H1 (cell line): ENCODE results near the gene TEX48. TPM values are rescaled to one million over a fixed set of nuclear protein-coding genes. Genes with fewer than 3 reads are reported as not detected.

Source experiments
- CTCF ChIA-PET: fragments of 300-600 bp; sonication (Branson Sonifier 250); formaldehyde crosslinking; loops from one replicate; lab custom pipeline; 2021; ENCODE audit not compliant: partially characterized antibody; lab: Charles Lee
- POLR2A ChIA-PET: fragments of 300-600 bp; sonication (Branson Sonifier 250); formaldehyde crosslinking; loops from one replicate; lab custom pipeline; 2021; ENCODE audit warnings: inconsistent platforms; ENCODE audit not compliant: partially characterized antibody; lab: Charles Lee
- DNase-seq, 2 experiments: peaks; one replicate each; pipeline versions ENCODE4 v3.0.0 to v3.0.0-alpha.2; 2010 to 2022; ENCODE audit warnings: low spot score in 2 of 2, low read depth in 1 of 2, mixed read lengths in 1 of 2
- FAIRE-seq: peaks from 2 replicates; lab custom pipeline; 2011; peaks lifted over from hg19 to GRCh38; lab: Jason Lieb, UNC
- H2AFZ ChIP-seq: 2 replicates; pipeline ENCODE4 v1.8.1; 2012; ENCODE audit warnings: low read length, inconsistent platforms
- H2AK5ac ChIP-seq: 2 replicates; pipeline ENCODE4 v1.6.1; 2013; ENCODE audit warnings: low read depth, low read length
- H2BK120ac ChIP-seq: replicated peaks from 2 replicates; pipeline ENCODE3; 2013; ENCODE audit warnings: low read depth, low read length, inconsistent platforms
- H2BK12ac ChIP-seq: 2 replicates; pipeline ENCODE4 v1.6.1; 2013; ENCODE audit warnings: low read depth, low read length
- H2BK15ac ChIP-seq: 2 replicates; pipeline ENCODE4 v1.6.1; 2013; ENCODE audit warnings: low read length
- H2BK20ac ChIP-seq: 2 replicates; pipeline ENCODE4 v1.6.1; 2013; ENCODE audit warnings: low read length
- H2BK5ac ChIP-seq: 2 replicates; pipeline ENCODE4 v1.6.1; 2013; ENCODE audit warnings: low read depth, low read length
- H3K14ac ChIP-seq: 2 replicates; pipeline ENCODE4 v1.6.1; 2013; ENCODE audit warnings: inconsistent platforms; ENCODE audit not compliant: insufficient read length
- H3K18ac ChIP-seq: 2 replicates; pipeline ENCODE4 v1.6.1; 2013; ENCODE audit warnings: low read length; ENCODE audit errors: extremely low read depth
- H3K23ac ChIP-seq: 2 replicates; pipeline ENCODE4 v1.6.1; 2013; ENCODE audit warnings: inconsistent platforms; ENCODE audit not compliant: insufficient read length
- H3K23me2 ChIP-seq: 2 replicates; pipeline ENCODE4 v1.6.1; 2013; ENCODE audit warnings: low read depth, low read length
- H3K27ac ChIP-seq: 2 replicates; pipeline ENCODE4 v1.6.1; 2011; ENCODE audit warnings: low read depth, low read length, inconsistent platforms
- H3K27me3 ChIP-seq, 4 experiments: replicated peaks in 1 of 4; 1 replicate in 1 of 4; 2 replicates in 3 of 4; pipeline versions ENCODE4 v1.6.1 to v1.8.1; 2011 to 2013; ENCODE audit warnings: low read length in 3 of 4, mild to moderate bottlenecking in 3 of 4, inconsistent platforms in 2 of 4, mixed read lengths in 2 of 4, moderate library complexity in 1 of 4; ENCODE audit not compliant: control insufficient read depth in 3 of 4, insufficient read depth in 3 of 4; ENCODE audit errors: extremely low read depth in 1 of 4
- H3K36me3 ChIP-seq, 4 experiments: 2 replicates each; pipeline versions ENCODE4 v1.6.1 to v1.8.1; 2011 to 2013; ENCODE audit warnings: mild to moderate bottlenecking in 4 of 4, low read length in 3 of 4, moderate library complexity in 2 of 4, control low read depth in 1 of 4, inconsistent platforms in 1 of 4; ENCODE audit not compliant: insufficient read depth in 4 of 4, control insufficient read depth in 2 of 4
- H3K4ac ChIP-seq: replicated peaks from 2 replicates; pipeline ENCODE3; 2013; ENCODE audit warnings: low read length, low read depth, mixed read lengths, inconsistent platforms; ENCODE audit not compliant: insufficient read length
- H3K4me1 ChIP-seq, 4 experiments: replicated peaks in 1 of 4; 1 replicate in 1 of 4; 2 replicates in 3 of 4; pipeline versions ENCODE4 v1.6.1 to v1.8.1; 2011 to 2013; ENCODE audit warnings: low read length in 3 of 4, inconsistent platforms in 2 of 4, mixed read lengths in 1 of 4; ENCODE audit not compliant: insufficient read depth in 4 of 4, control insufficient read depth in 3 of 4
- H3K4me2 ChIP-seq, 2 experiments: 2 replicates each; pipeline versions ENCODE4 v1.6.1 to v1.8.1; 2011 to 2013; ENCODE audit warnings: low read depth in 2 of 2, low read length in 2 of 2, control low read depth in 1 of 2, inconsistent platforms in 1 of 2, mild to moderate bottlenecking in 1 of 2; ENCODE audit not compliant: insufficient read depth in 1 of 2
- H3K4me3 ChIP-seq, 4 experiments: fragments of 200-600, 300-600 bp in 1 of 4; sonication (generic), shearing (Covaris generic), sonication (Bioruptor Twin) in 1 of 4; 2 replicates each; pipeline versions ENCODE4 v1.5.1 to v1.8.1; 2011 to 2016; ENCODE audit warnings: low read length in 4 of 4, low read depth in 3 of 4, control low read depth in 2 of 4, inconsistent platforms in 2 of 4, mild to moderate bottlenecking in 2 of 4, mixed read lengths in 1 of 4, moderate library complexity in 1 of 4; ENCODE audit not compliant: insufficient read depth in 2 of 4; ENCODE audit errors: extremely low read depth in 1 of 4
- H3K56ac ChIP-seq: replicated peaks from 2 replicates; pipeline ENCODE3; 2013; ENCODE audit warnings: low read depth, mild to moderate bottlenecking, mixed read lengths, low read length, inconsistent platforms; ENCODE audit not compliant: insufficient read length
- H3K79me1 ChIP-seq: 2 replicates; pipeline ENCODE4 v1.6.1; 2013; ENCODE audit warnings: low read depth, low read length, control low read depth
- H3K79me2 ChIP-seq, 2 experiments: 2 replicates each; pipeline versions ENCODE4 v1.6.1 to v1.8.1; 2012 to 2013; ENCODE audit warnings: low read length in 2 of 2, mild to moderate bottlenecking in 2 of 2, inconsistent platforms in 1 of 2; ENCODE audit not compliant: insufficient read depth in 2 of 2, control insufficient read depth in 1 of 2
- H3K9ac ChIP-seq, 4 experiments: replicated peaks in 1 of 4; 1 replicate in 1 of 4; 2 replicates in 3 of 4; pipeline versions ENCODE4 v1.6.1 to v1.8.1; 2011 to 2013; ENCODE audit warnings: low read depth in 3 of 4, low read length in 3 of 4, control low read depth in 2 of 4, mild to moderate bottlenecking in 2 of 4, moderate library complexity in 2 of 4, inconsistent platforms in 1 of 4; ENCODE audit errors: extremely low read depth in 1 of 4
- H3K9me3 ChIP-seq, 2 experiments: 2 replicates each; pipeline versions ENCODE4 v1.6.1 to v1.8.1; 2012 to 2013; ENCODE audit warnings: mild to moderate bottlenecking in 2 of 2, moderate library complexity in 2 of 2, control low read depth in 1 of 2, inconsistent platforms in 1 of 2, low read depth in 1 of 2, low read length in 1 of 2, mixed read lengths in 1 of 2; ENCODE audit not compliant: insufficient read depth in 2 of 2
- H4K20me1 ChIP-seq, 2 experiments: replicated peaks in 1 of 2; 2 replicates each; pipeline versions ENCODE3 to v1.8.1; 2011 to 2013; ENCODE audit warnings: inconsistent platforms in 2 of 2, low read length in 2 of 2, mild to moderate bottlenecking in 1 of 2; ENCODE audit not compliant: insufficient read depth in 2 of 2, control insufficient read depth in 1 of 2
- H4K5ac ChIP-seq: 2 replicates; pipeline ENCODE4 v1.6.1; 2013; ENCODE audit warnings: low read length, low read depth, mixed read lengths, inconsistent platforms; ENCODE audit not compliant: insufficient read length
- H4K8ac ChIP-seq: 2 replicates; pipeline ENCODE4 v1.8.0; 2013; ENCODE audit warnings: mild to moderate bottlenecking, moderate library complexity, low read length, inconsistent platforms; ENCODE audit not compliant: insufficient read depth; ENCODE audit errors: extremely low read depth
- H4K91ac ChIP-seq: replicated peaks from 2 replicates; pipeline ENCODE3; 2013; ENCODE audit warnings: low read length, mixed read lengths, inconsistent platforms; ENCODE audit not compliant: insufficient read length
- ASH2L ChIP-seq: fragments of 200-600, 300-600 bp; sonication (generic); IDR thresholded peaks from one replicate; pipeline ENCODE4 v1.7.1; 2017; ENCODE audit warnings: low read length
- BACH1 ChIP-seq: IDR thresholded peaks from 2 replicates; pipeline ENCODE4 v1.6.1; 2012; ENCODE audit warnings: low read length, improper control_type of control experiment
- BCL11A ChIP-seq, 2 experiments: IDR thresholded peaks; one replicate each; pipeline ENCODE4 v1.6.1; 2011; ENCODE audit warnings: low read depth in 2 of 2, low read length in 2 of 2, mild to moderate bottlenecking in 2 of 2
- EZH2 ChIP-seq: fragments of 200-600 bp; sonication (generic); IDR thresholded peaks from 2 replicates; pipeline ENCODE4 v1.7.1; 2012; ENCODE audit warnings: low read depth, mild to moderate bottlenecking, moderate library complexity, low read length, inconsistent platforms; ENCODE audit not compliant: severe bottlenecking
- KDM5A ChIP-seq: fragments of 200-600 bp; IDR thresholded peaks from 2 replicates; pipeline ENCODE4 v1.7.1; 2012; ENCODE audit warnings: mild to moderate bottlenecking, low read length, inconsistent platforms, mixed read lengths
- NANOG ChIP-seq: IDR thresholded peaks from 2 replicates; pipeline ENCODE4 v1.6.1; 2011; ENCODE audit warnings: low read length, low read depth, mild to moderate bottlenecking, inconsistent platforms; ENCODE audit not compliant: insufficient read depth, poor library complexity, severe bottlenecking
- PHF8 ChIP-seq: fragments of 200-600 bp; sonication (generic); conservative IDR thresholded peaks from 2 replicates; pipeline ENCODE4 v1.7.1; 2012; ENCODE audit warnings: low read depth, mild to moderate bottlenecking, inconsistent platforms, low read length, moderate library complexity
- RFX5 ChIP-seq: IDR thresholded peaks from 2 replicates; pipeline ENCODE4 v1.6.1; 2011; ENCODE audit warnings: low read depth, low read length, improper control_type of control experiment, borderline replicate concordance
- RXRA ChIP-seq: IDR thresholded peaks from 2 replicates; pipeline ENCODE4 v1.6.1; 2011; ENCODE audit warnings: low read depth, mild to moderate bottlenecking, low read length, moderate library complexity; ENCODE audit not compliant: insufficient read depth
- SIX5 ChIP-seq: IDR thresholded peaks from 2 replicates; pipeline ENCODE4 v1.6.1; 2011; ENCODE audit warnings: mild to moderate bottlenecking, low read depth, low read length
- TAF1 ChIP-seq: IDR thresholded peaks from 2 replicates; pipeline ENCODE4 v1.6.1; 2011; ENCODE audit warnings: mild to moderate bottlenecking, low read depth, low read length
- ZNF274 ChIP-seq: IDR thresholded peaks from 2 replicates; pipeline ENCODE4 v1.7.0; 2012; ENCODE audit warnings: low read length, borderline replicate concordance; ENCODE audit errors: extremely low read depth
- WGBS, 2 experiments: shearing (Covaris generic) in 1 of 2; methylation state at CpG; one replicate each; pipeline versions ENCODE4 v1.1.6 to v1.1.7; 2013 to 2015; ENCODE audit warnings: low lambda C conversion rate in 2 of 2, mixed read lengths in 2 of 2, inconsistent platforms in 1 of 2, low coverage in 1 of 2, missing lambda C conversion rate in 1 of 2; ENCODE audit not compliant: insufficient replicate concordance in 2 of 2, insufficient coverage in 1 of 2, insufficient read length in 1 of 2; ENCODE audit errors: extremely low coverage in 1 of 2, missing lambda C conversion rate in 1 of 2; 5-methylcytosine and 5-hydroxymethylcytosine counted together
- polyA plus RNA-seq, 7 experiments: library from polyadenylated mRNA; depleted of rRNA in 3 of 7; stranded (reverse) in 5 of 7; unstranded in 2 of 7; fragments of >200 nt in 5 of 7; fragments of 200-250 nt in 2 of 7; gene quantifications; 1 replicate in 5 of 7; 2 replicates in 1 of 7; 4 replicates in 1 of 7; pipeline versions ENCODE4 v1.2.1 to v1.2.3, GENCODE V29; 2011 to 2013; ENCODE audit warnings: missing spikeins in 2 of 7, mixed read lengths in 2 of 7
- total RNA-seq: library from RNA; stranded (reverse); fragmentation: NEBNext Ultra II Directional; extraction: Animal tissue kit (Norgen Biotek cat#: 25700); gene quantifications from 2 replicates; pipeline ENCODE4 v1.2.1, GENCODE V29; 2021

The TEX48 gene
- total and polyA plus RNA-seq, 2 of the 8 experiments (the other 6 are each of a cell fraction or from before 2014, with no cell fraction given), result not detected

- ChIA-PET CTCF (interaction anchor here (0.6 to 1.7 kb wide), 8 partner anchors 13 to 1865 kb away, joined by 3 to 5 read pairs (median 3); no protein-coding TSS in a partner anchor), POLR2A (interaction anchor here (0.8 to 16.2 kb wide), 2 partner anchors 11 to 27 kb away, joined by 3 to 218 read pairs; partner anchors contain the start of gene ATP6V1G1)
- Histone ChIP-seq H2BK15ac (no peak overlapping the region; the same call in 1 of the 2 replicates), H3K4ac (no peak overlapping the region), H3K9ac (no peak overlapping the region), H3K18ac (no peak overlapping the region), H2BK12ac (no peak overlapping the region), H4K8ac (no peak overlapping the region), H3K79me1 (no peaks in the 10 kb centered on the region; the same call in 1 of the 2 replicates), H2BK5ac (no peak overlapping the region), H3K27ac (no peak overlapping the region), H2AFZ (no peak overlapping the region), H3K4me3 (no peak overlapping the region), H4K20me1 (peaks cover 0 to 3% of the 10 kb centered on the region in 2 experiments), H3K4me2 (no peak overlapping the region), H4K5ac (no peak overlapping the region), H2BK20ac (no peak overlapping the region), H3K27me3 (0 out of 7 replicates have a peak, but pooled peaks cover 0 to 2% (median 0%) of the 10 kb centered on the region in 4 experiments), H3K14ac (no peak overlapping the region), H2BK120ac (no peak overlapping the region), H2AK5ac (no peak overlapping the region), H3K4me1 (peaks cover 8 to 17% (median 13%) of the 10 kb centered on the region in 4 experiments), H3K36me3 (no peaks in the 10 kb centered on the region), H3K79me2 (peaks cover 0 to 7% of the 10 kb centered on the region in 2 experiments; a peak in 1 of 4 replicates), H4K91ac (no peak overlapping the region), H3K9me3 (no peaks in the 10 kb centered on the region), H3K23ac (no peak overlapping the region), H3K56ac (no peak overlapping the region), H3K23me2 (no peaks in the 10 kb centered on the region; the same call in 1 of the 2 replicates)
- FAIRE-seq (no peak), DNase-seq (no peak)
- WGBS, 2 experiments, result 95% methylated on average over 4 of the region's 4 CpGs; no CpG with 5 or more reads in 1 of the 2 experiments
- TF ChIP-seq BCL11A (IDR thresholded peaks at IDR 0.05; ENCODE audit: low read depth in 2 of 2, low read length in 2 of 2), result no peak
- TF ChIP-seq KDM5A, result no peak
- no peak for TF ChIP-seq NANOG
- no peak for TF ChIP-seq PHF8
- TF ChIP-seq ASH2L, result no peak
- TF ChIP-seq BACH1, result no peak
- no peak for TF ChIP-seq SIX5
- no peak for TF ChIP-seq ZNF274
- no peak for TF ChIP-seq EZH2
- no peak for TF ChIP-seq TAF1
- TF ChIP-seq RXRA, result no peak
- no peak for TF ChIP-seq RFX5
These were observed 65.1 kb downstream of the TEX48 start for GRCh38 chr9:114616684-114617520.
